Liver (tissue), 9 donors: ENCODE data around the gene POFUT2. TPM values are rescaled to one million over a fixed set of nuclear protein-coding genes. Genes with fewer than 3 reads are reported as not detected.

Experiments
- DNase-seq: peaks from one replicate; pipeline ENCODE4 v3.0.0-alpha.2; 2017; ENCODE audit warnings: low spot score
- H3K27ac ChIP-seq, 2 donors: one replicate each; pipeline ENCODE4 v1.7.0; 2013; ENCODE audit warnings: inconsistent platforms in 2 of 2, low read length in 2 of 2, control low read depth in 1 of 2, low read depth in 1 of 2, mild to moderate bottlenecking in 1 of 2
- H3K27me3 ChIP-seq, 4 donors: one replicate each; pipeline versions ENCODE4 v1.6.1 to v1.7.0; 2013; ENCODE audit warnings: low read length in 3 of 4, inconsistent platforms in 1 of 4, mild to moderate bottlenecking in 1 of 4, moderate library complexity in 1 of 4; ENCODE audit not compliant: control insufficient read depth in 4 of 4, insufficient read depth in 4 of 4
- H3K36me3 ChIP-seq, 4 donors: one replicate each; pipeline versions ENCODE4 v1.6.1 to v1.7.0; 2013; ENCODE audit warnings: low read length in 3 of 4, mild to moderate bottlenecking in 3 of 4, low read depth in 1 of 4, moderate library complexity in 1 of 4; ENCODE audit not compliant: control insufficient read depth in 4 of 4, insufficient read depth in 3 of 4
- H3K4me1 ChIP-seq, 4 donors: one replicate each; pipeline versions ENCODE4 v1.6.1 to v1.7.0; 2013; ENCODE audit warnings: low read length in 3 of 4, mild to moderate bottlenecking in 3 of 4, moderate library complexity in 1 of 4; ENCODE audit not compliant: control insufficient read depth in 4 of 4, insufficient read depth in 4 of 4
- H3K4me3 ChIP-seq, 3 donors: one replicate each; pipeline versions ENCODE4 v1.6.1 to v1.7.0; 2013; ENCODE audit warnings: low read length in 3 of 3, control low read depth in 1 of 3, low read depth in 1 of 3, mild to moderate bottlenecking in 1 of 3
- H3K9ac ChIP-seq, 2 donors: one replicate each; pipeline ENCODE4 v1.7.0; 2013; ENCODE audit warnings: low read length in 2 of 2, mild to moderate bottlenecking in 2 of 2, moderate library complexity in 2 of 2, control low read depth in 1 of 2, low read depth in 1 of 2
- H3K9me3 ChIP-seq, 4 donors: one replicate each; pipeline versions ENCODE4 v1.6.1 to v1.7.0; 2013; ENCODE audit warnings: low read length in 3 of 4; ENCODE audit not compliant: control insufficient read depth in 4 of 4
- EGR1 ChIP-seq, 2 donors: IDR thresholded peaks; 2 replicates each; pipeline ENCODE4 v1.6.1; 2016 to 2018; ENCODE audit warnings: antibody characterized with exemption in 2 of 2, low read depth in 2 of 2
- GABPA ChIP-seq, 2 donors: IDR thresholded peaks in 1 of 2; conservative IDR thresholded peaks in 1 of 2; 2 replicates each; pipeline ENCODE4 v1.6.1; 2016; ENCODE audit warnings: antibody characterized with exemption in 2 of 2, mild to moderate bottlenecking in 1 of 2, moderate library complexity in 1 of 2
- HNF4G ChIP-seq: IDR thresholded peaks from 2 replicates; pipeline ENCODE4 v1.6.1; 2016; ENCODE audit warnings: antibody characterized with exemption
- JUND ChIP-seq, 2 donors: IDR thresholded peaks; 2 replicates each; pipeline ENCODE4 v1.6.1; 2016; ENCODE audit warnings: antibody characterized with exemption in 2 of 2
- NR2F2 ChIP-seq: IDR thresholded peaks from 2 replicates; pipeline ENCODE4 v1.6.1; 2016; ENCODE audit warnings: antibody characterized with exemption
- RAD21 ChIP-seq, 2 donors: IDR thresholded peaks; 2 replicates each; pipeline ENCODE4 v1.6.1; 2016; ENCODE audit warnings: antibody characterized with exemption in 2 of 2, mild to moderate bottlenecking in 2 of 2
- RXRA ChIP-seq, 2 donors: IDR thresholded peaks; 2 replicates each; pipeline ENCODE4 v1.6.1; 2017 to 2018; ENCODE audit warnings: antibody characterized with exemption in 2 of 2, mild to moderate bottlenecking in 1 of 2
- SP1 ChIP-seq: IDR thresholded peaks from 2 replicates; pipeline ENCODE4 v1.6.1; 2018; ENCODE audit warnings: antibody characterized with exemption, mild to moderate bottlenecking
- TAF1 ChIP-seq: conservative IDR thresholded peaks from 2 replicates; pipeline ENCODE4 v1.6.1; 2016; ENCODE audit warnings: antibody characterized with exemption, mild to moderate bottlenecking
- YY1 ChIP-seq: IDR thresholded peaks from 2 replicates; pipeline ENCODE4 v1.6.1; 2016; ENCODE audit warnings: antibody characterized with exemption, mild to moderate bottlenecking
- WGBS: extraction: QIAGEN DNeasy Blood & Tissue Kit; methylation state at CpG from one replicate; pipeline ENCODE4 v1.1.7; 2013; 5-methylcytosine and 5-hydroxymethylcytosine counted together
- polyA plus RNA-seq, 2 donors: library from polyadenylated mRNA; stranded (reverse) in 1 of 2; unstranded in 1 of 2; fragments of 200-250 nt in 1 of 2; fragments of >200 nt in 1 of 2; fragmentation: Nextera tagmentation in 1 of 2; extraction: Ambion mirVana in 1 of 2; gene quantifications; one replicate each; pipeline versions ENCODE4 v1.2.1 to v1.2.3, GENCODE V29; 2013 to 2015
- total RNA-seq, 2 donors: library from RNA; depleted of rRNA; stranded (reverse); fragments of >200 nt; gene quantifications; one replicate each; pipeline ENCODE4 v1.2.3, GENCODE V29; 2014
- TF ChIP-seq, protein P1 (sequence below): fragments of 150-350 bp; IDR thresholded peaks from 2 replicates; pipeline ENCODE4 v1.5.1; 2017; ENCODE audit warnings: improper control_type of control experiment, low read depth, low read length; ENCODE audit not compliant: missing input control
- TF ChIP-seq, protein P2 (sequence below): IDR thresholded peaks from 2 replicates; pipeline ENCODE4 v1.6.1; 2016; ENCODE audit warnings: antibody characterized with exemption
- TF ChIP-seq, protein P3 (sequence below): IDR thresholded peaks from 2 replicates; pipeline ENCODE4 v1.6.1; 2016; ENCODE audit warnings: antibody characterized with exemption, mild to moderate bottlenecking
- donor health status: healthy.
- donor health status: healthy.
- donor health status: healthy.
- donor health status: healthy.
- donor health status: healthy.

Gene POFUT2
- total and polyA plus RNA-seq, 4 donors, result 3.3 to 15.6 (median 7.9) TPM

DNA sequence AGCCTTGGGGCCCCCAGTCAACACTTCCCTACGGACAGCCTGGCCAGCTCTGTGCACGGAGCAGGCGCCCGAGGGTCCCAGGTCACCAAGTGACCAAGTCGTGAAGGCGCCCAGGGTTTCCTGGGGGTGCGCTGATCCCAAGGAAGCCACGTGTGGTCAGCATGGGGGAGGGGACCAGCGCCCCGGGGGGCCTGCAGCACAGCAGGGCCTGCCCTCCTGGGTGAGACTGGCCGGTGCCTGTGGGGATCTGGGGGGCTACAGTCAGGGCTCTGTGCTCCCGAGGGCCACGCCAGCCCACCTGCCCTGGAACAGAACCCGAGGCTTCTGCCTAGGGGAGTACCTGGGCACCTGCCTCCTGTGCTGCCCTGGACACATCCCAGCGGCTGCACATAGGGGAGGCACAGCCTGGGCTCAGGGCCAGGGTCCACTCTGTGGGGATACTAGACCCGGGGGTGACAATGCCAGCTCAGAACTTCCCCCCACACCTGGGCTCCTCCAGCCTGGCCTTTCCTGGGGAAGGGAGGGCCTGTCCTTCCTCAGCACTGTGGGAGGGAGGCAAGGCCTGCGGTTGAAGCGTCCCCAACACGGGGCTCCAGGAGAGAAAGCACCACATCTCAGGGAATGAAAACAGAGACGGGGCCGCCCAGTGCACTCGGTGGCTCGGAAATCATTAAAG lies 6.2 kb upstream of the POFUT2 start:
- Histone ChIP-seq H3K36me3 (no peaks in the 10 kb centered on the region), H3K9ac (peak overlapping the region in 1 of 2 donors; percentile 62), H3K27ac (peak overlapping the region; percentile 86 to 89), H3K4me3 (no peak overlapping the region), H3K9me3 (no peaks in the 10 kb centered on the region), H3K27me3 (no peaks in the 10 kb centered on the region), H3K4me1 (peaks cover 5 to 28% (median 13%) of the 10 kb centered on the region in 4 donors)
- 75% methylated on average over 23 of the region's 23 CpGs for WGBS
- TF ChIP-seq EGR1 (IDR thresholded peaks at IDR 0.05; ENCODE audit: low read depth in 2 of 2) (no peak), RXRA (IDR thresholded peaks at IDR 0.05) (no peak), TAF1 (no peak), YY1 (no peak), RAD21 (IDR thresholded peaks at IDR 0.05) (no peak)
- DNase-seq, result peak; percentile 32

DNA sequence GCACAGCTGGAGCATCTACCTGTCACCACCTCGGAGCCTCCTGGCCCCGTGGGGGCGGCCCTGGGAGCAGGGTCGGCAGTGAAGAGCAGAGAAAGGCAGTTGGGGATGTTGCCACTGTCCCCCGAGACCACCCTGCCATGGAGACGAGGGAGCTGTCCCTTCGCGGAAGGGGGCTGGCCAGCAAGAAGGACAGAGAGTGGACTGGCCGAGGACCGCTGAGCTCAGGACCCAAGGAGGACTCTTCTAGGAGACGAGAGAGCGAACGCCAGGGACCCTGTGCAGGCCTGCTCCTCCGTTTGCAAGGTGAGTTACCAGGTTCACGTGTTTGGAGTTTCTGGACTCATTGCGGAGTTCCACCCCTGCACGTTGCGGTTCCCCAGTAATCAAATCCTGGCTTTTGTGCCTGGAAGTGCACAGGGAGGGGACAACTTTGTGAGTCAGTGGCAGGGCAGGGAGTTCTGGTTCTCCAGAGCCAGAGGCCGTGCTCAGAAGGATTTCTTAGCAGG lies 5.6 kb upstream of the POFUT2 start:
- no peaks in the 10 kb centered on the region for H3K9me3 ChIP-seq
- H3K36me3 ChIP-seq, result no peaks in the 10 kb centered on the region
- WGBS, result 80% methylated on average over 19 of the region's 19 CpGs
- TF ChIP-seq JUND (IDR thresholded peaks at IDR 0.05) (no peak), YY1 (no peak), RAD21 (IDR thresholded peaks at IDR 0.05) (no peak), HNF4G (no peak)
- TF ChIP-seq, protein P1, sequence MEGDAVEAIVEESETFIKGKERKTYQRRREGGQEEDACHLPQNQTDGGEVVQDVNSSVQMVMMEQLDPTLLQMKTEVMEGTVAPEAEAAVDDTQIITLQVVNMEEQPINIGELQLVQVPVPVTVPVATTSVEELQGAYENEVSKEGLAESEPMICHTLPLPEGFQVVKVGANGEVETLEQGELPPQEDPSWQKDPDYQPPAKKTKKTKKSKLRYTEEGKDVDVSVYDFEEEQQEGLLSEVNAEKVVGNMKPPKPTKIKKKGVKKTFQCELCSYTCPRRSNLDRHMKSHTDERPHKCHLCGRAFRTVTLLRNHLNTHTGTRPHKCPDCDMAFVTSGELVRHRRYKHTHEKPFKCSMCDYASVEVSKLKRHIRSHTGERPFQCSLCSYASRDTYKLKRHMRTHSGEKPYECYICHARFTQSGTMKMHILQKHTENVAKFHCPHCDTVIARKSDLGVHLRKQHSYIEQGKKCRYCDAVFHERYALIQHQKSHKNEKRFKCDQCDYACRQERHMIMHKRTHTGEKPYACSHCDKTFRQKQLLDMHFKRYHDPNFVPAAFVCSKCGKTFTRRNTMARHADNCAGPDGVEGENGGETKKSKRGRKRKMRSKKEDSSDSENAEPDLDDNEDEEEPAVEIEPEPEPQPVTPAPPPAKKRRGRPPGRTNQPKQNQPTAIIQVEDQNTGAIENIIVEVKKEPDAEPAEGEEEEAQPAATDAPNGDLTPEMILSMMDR, result no peak
- TF ChIP-seq, protein P2, sequence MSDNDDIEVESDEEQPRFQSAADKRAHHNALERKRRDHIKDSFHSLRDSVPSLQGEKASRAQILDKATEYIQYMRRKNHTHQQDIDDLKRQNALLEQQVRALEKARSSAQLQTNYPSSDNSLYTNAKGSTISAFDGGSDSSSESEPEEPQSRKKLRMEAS, result no peak
- H3K4me3 ChIP-seq, result no peak overlapping the region
- peak overlapping the region; percentile 86 to 89 for H3K27ac ChIP-seq
- DNase-seq, result peak; percentile 33
- H3K4me1 ChIP-seq, result peaks cover 9 to 24% (median 16%) of the 10 kb centered on the region in 4 donors
- no peak overlapping the region for H3K9ac ChIP-seq
- H3K27me3 ChIP-seq, result no peaks in the 10 kb centered on the region

DNA sequence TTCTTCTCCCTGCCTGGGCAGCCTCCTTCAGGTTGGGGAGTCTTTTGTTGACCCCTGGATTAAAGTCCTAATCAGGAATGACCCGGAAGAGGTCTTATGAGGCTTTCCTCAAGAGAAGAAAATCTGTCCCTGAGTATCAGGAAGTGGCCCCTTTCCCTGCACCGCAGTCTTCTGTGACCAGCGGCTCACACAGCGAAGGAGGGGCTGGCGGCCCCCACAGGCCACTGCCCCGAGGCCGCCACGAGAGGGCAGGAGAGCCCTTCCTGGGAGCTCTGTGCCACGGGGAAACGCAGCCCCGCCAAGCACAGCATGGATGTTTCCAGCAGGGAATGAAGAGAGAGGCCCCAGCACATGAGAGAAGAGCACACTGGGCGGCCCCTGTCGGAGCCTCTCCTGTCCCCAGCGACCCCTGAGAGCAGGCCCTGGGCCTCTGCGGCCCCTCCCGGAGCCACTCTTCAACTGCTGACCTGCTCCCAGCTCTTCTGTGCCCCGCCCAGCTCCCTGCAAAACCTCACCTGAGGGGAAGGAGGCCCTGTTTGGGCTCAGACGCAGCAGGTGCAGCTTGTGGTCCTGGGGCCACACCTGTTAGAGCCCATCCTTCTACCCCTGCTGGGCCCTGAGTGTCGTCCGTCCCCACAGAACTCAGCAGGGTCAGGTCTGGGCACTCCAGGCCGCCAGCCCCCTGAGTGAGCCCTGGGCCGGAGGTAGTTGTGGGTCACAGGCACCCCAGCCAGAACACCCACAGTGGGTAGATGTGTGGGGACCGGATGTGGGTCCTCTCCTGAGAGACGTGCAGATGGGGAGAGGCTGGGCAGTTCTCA lies 4.9 kb upstream of the POFUT2 start:
- Histone ChIP-seq H3K9ac (no peak overlapping the region), H3K4me3 (no peak overlapping the region), H3K27me3 (no peaks in the 10 kb centered on the region), H3K27ac (peak overlapping the region; percentile 0 to 89), H3K9me3 (no peaks in the 10 kb centered on the region), H3K4me1 (peaks cover 7 to 23% (median 15%) of the 10 kb centered on the region in 4 donors), H3K36me3 (no peaks in the 10 kb centered on the region)
- DNase-seq, result peak; percentile 82
- TF ChIP-seq, protein P1, result peak; percentile 99
- TF ChIP-seq EGR1 (IDR thresholded peaks at IDR 0.05; ENCODE audit: low read depth in 2 of 2) (no peak), RXRA (IDR thresholded peaks at IDR 0.05) (no peak), SP1 (peak; percentile 45), RAD21 (IDR thresholded peaks at IDR 0.05) (peak; percentile 99), NR2F2 (peak; percentile 43), GABPA (IDR thresholded peaks at IDR 0.05 in 1 of 2, conservative IDR thresholded peaks at IDR 0.05 in 1 of 2) (no peak), JUND (IDR thresholded peaks at IDR 0.05) (no peak)
- TF ChIP-seq, protein P3, sequence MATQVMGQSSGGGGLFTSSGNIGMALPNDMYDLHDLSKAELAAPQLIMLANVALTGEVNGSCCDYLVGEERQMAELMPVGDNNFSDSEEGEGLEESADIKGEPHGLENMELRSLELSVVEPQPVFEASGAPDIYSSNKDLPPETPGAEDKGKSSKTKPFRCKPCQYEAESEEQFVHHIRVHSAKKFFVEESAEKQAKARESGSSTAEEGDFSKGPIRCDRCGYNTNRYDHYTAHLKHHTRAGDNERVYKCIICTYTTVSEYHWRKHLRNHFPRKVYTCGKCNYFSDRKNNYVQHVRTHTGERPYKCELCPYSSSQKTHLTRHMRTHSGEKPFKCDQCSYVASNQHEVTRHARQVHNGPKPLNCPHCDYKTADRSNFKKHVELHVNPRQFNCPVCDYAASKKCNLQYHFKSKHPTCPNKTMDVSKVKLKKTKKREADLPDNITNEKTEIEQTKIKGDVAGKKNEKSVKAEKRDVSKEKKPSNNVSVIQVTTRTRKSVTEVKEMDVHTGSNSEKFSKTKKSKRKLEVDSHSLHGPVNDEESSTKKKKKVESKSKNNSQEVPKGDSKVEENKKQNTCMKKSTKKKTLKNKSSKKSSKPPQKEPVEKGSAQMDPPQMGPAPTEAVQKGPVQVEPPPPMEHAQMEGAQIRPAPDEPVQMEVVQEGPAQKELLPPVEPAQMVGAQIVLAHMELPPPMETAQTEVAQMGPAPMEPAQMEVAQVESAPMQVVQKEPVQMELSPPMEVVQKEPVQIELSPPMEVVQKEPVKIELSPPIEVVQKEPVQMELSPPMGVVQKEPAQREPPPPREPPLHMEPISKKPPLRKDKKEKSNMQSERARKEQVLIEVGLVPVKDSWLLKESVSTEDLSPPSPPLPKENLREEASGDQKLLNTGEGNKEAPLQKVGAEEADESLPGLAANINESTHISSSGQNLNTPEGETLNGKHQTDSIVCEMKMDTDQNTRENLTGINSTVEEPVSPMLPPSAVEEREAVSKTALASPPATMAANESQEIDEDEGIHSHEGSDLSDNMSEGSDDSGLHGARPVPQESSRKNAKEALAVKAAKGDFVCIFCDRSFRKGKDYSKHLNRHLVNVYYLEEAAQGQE, result no peak
- TF ChIP-seq, protein P2, result peak; percentile 42
- 16% methylated on average over 24 of the region's 24 CpGs for WGBS
